Fibroblast of mammary gland (primary cell): Measurements from ENCODE around the gene CLCN1.

Source experiments
- DNase-seq: peaks from one replicate; pipeline ENCODE4 v3.0.0-alpha.2; 2010; ENCODE audit warnings: low read depth
- H3K4me3 ChIP-seq: 2 replicates; pipeline ENCODE4 v1.5.1; 2011; ENCODE audit warnings: low read depth, mild to moderate bottlenecking, low read length, moderate library complexity; ENCODE audit not compliant: control insufficient read depth
- TF ChIP-seq, protein P1 (sequence below): conservative IDR thresholded peaks from 2 replicates; pipeline ENCODE4 v1.5.1; 2011; ENCODE audit warnings: low read depth, low read length, inconsistent platforms; ENCODE audit not compliant: control insufficient read depth, insufficient read depth

Gene CLCN1

DNA sequence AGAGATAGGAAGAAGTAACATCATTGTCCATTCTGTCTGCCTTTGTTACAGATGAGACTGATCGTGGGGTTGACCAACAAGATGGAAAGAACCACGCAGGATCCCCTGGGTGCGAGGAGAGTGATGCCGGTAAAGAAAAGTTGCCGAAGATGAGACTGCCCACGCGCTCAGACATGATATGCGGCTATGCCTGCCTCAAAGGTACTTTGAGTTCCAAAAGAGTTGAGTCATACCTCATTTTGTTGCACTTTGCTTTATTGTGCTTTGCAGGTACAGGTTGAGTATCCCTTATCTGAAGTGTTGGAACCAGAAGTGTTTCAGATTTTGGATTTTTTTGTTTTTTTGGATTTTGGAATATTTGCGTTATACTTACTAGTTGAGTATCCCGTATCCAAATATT is 12.2 kb upstream of the CLCN1 start:
- TF ChIP-seq, protein P1, sequence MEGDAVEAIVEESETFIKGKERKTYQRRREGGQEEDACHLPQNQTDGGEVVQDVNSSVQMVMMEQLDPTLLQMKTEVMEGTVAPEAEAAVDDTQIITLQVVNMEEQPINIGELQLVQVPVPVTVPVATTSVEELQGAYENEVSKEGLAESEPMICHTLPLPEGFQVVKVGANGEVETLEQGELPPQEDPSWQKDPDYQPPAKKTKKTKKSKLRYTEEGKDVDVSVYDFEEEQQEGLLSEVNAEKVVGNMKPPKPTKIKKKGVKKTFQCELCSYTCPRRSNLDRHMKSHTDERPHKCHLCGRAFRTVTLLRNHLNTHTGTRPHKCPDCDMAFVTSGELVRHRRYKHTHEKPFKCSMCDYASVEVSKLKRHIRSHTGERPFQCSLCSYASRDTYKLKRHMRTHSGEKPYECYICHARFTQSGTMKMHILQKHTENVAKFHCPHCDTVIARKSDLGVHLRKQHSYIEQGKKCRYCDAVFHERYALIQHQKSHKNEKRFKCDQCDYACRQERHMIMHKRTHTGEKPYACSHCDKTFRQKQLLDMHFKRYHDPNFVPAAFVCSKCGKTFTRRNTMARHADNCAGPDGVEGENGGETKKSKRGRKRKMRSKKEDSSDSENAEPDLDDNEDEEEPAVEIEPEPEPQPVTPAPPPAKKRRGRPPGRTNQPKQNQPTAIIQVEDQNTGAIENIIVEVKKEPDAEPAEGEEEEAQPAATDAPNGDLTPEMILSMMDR, result no peak
- DNase-seq, result no peak
- no peak overlapping the region for H3K4me3 ChIP-seq

- no peak overlapping the region for H3K4me3 ChIP-seq
These were observed 11.0 kb upstream of the CLCN1 start for GRCh38 chr7:143304938-143305337.

GRCh38 chr7:143305423-143306070 is 10.4 kb upstream of the CLCN1 start:
- TF ChIP-seq, protein P1, result peak; percentile 75
- DNase-seq, result peak; percentile 57
- no peak overlapping the region for H3K4me3 ChIP-seq

More at GRCh38 chr7:143304938-143305337, 11.0 kb upstream of the CLCN1 start:
- DNase-seq, result no peak
- TF ChIP-seq, protein P1, result no peak

GRCh38 chr7:143308632-143309031 is 7.3 kb upstream of the CLCN1 start:
- DNase-seq, result no peak
- no peak overlapping the region for H3K4me3 ChIP-seq
- TF ChIP-seq, protein P1, result no peak

DNA sequence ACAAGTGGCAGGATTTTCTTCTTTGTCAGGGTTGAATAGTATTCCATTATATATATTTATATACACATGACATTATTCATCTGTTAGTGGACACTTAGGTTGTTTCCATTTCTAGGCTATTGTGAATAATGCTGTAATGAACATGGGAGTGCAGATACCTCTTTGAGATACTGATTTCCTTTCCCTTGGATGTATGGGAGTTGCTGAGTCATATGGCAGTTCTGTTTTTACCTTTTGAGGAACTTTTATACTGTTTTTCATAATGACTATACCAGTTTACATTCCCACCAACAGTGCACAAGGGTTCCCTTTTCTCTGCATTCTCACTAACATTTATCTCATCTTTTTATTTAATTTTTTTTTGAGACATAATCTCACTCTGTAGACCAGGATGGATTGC is 1.8 kb upstream of the CLCN1 start:
- DNase-seq, result no peak
- TF ChIP-seq, protein P1, result no peak
- no peak overlapping the region for H3K4me3 ChIP-seq

- TF ChIP-seq, protein P1, result no peak
- DNase-seq, result no peak
- H3K4me3 ChIP-seq, result no peak overlapping the region
These were observed 581 bp downstream of the CLCN1 start for GRCh38 chr7:143316492-143316891.
